WERI-Rb-1 (cell line): ENCODE results near the gene LIMS1.
"Not testable (repeated sequence)": the region's sequence is repeated elsewhere in the genome, so short reads cannot be mapped to it uniquely, and the experiment has no call there.

ENCODE experiments used
- DNase-seq: peaks from one replicate; pipeline ENCODE4 v3.0.0-alpha.2; 2020
- H3K27ac ChIP-seq: fragments of 250-450 bp; sonication (Bioruptor Pico); 2 replicates; pipeline ENCODE4 v1.5.1; 2020; ENCODE audit warnings: mild to moderate bottlenecking, moderate library complexity
- H3K27me3 ChIP-seq: fragments of 250-450 bp; sonication (Bioruptor Pico); 2 replicates; pipeline ENCODE4 v1.5.1; 2021; ENCODE audit warnings: mild to moderate bottlenecking, low read depth, moderate library complexity; ENCODE audit not compliant: insufficient read depth, severe bottlenecking
- H3K36me3 ChIP-seq: fragments of 250-450 bp; sonication (Bioruptor Pico); 2 replicates; pipeline ENCODE4 v1.5.1; 2020; ENCODE audit warnings: mild to moderate bottlenecking, moderate library complexity
- H3K4me3 ChIP-seq: 2 replicates; pipeline ENCODE4 v1.5.1; 2011; ENCODE audit warnings: low read depth, mild to moderate bottlenecking, control low read depth, low read length
- H3K9me3 ChIP-seq: fragments of 250-450 bp; sonication (Bioruptor Pico); 2 replicates; pipeline ENCODE4 v1.5.1; 2021; ENCODE audit warnings: mild to moderate bottlenecking, moderate library complexity; ENCODE audit not compliant: severe bottlenecking
- CTCF ChIP-seq: IDR thresholded peaks from 2 replicates; pipeline ENCODE4 v1.5.1; 2011; ENCODE audit warnings: low read depth, mild to moderate bottlenecking, control low read depth, inconsistent platforms, low read length

LIMS1 gene

GRCh38 chr2:108524688-108525087 lies 9.6 kb upstream of the LIMS1 start:
- not testable (repeated sequence) for H3K4me3 ChIP-seq, H3K27ac ChIP-seq, H3K27me3 ChIP-seq, DNase-seq, H3K36me3 ChIP-seq, H3K9me3 ChIP-seq

- H3K27ac ChIP-seq, DNase-seq, H3K27me3 ChIP-seq, H3K36me3 ChIP-seq, H3K4me3 ChIP-seq, H3K9me3 ChIP-seq: not testable (repeated sequence)
Measured at GRCh38 chr2:108525258-108525657, 9.0 kb upstream of the LIMS1 start.

DNA sequence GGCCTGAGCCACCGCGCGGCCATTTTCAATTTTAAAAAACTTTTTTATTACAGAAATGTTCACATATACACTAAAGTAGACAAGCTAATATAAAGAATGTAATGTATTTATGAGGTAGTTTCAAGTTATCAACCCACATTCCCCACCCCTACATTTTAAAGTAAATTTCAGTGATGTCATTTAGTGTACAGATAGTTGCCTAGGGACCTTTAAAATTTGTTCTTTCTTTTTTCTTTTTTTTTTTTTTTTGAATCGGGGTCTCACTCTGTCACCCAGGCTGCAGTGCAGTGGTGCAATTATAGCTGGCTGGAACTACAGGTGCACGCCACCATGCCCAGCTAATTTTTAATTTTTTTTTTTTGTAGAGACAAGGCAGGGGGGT lies 2.6 kb upstream of the LIMS1 start:
- no peak overlapping the region for H3K4me3 ChIP-seq
- peaks cover 4% of the 10 kb centered on the region for H3K36me3 ChIP-seq
- no peak overlapping the region for H3K27ac ChIP-seq
- no peaks in the 10 kb centered on the region for H3K9me3 ChIP-seq
- no peak for DNase-seq
- TF ChIP-seq CTCF = no peak
- no peaks in the 10 kb centered on the region for H3K27me3 ChIP-seq

DNA sequence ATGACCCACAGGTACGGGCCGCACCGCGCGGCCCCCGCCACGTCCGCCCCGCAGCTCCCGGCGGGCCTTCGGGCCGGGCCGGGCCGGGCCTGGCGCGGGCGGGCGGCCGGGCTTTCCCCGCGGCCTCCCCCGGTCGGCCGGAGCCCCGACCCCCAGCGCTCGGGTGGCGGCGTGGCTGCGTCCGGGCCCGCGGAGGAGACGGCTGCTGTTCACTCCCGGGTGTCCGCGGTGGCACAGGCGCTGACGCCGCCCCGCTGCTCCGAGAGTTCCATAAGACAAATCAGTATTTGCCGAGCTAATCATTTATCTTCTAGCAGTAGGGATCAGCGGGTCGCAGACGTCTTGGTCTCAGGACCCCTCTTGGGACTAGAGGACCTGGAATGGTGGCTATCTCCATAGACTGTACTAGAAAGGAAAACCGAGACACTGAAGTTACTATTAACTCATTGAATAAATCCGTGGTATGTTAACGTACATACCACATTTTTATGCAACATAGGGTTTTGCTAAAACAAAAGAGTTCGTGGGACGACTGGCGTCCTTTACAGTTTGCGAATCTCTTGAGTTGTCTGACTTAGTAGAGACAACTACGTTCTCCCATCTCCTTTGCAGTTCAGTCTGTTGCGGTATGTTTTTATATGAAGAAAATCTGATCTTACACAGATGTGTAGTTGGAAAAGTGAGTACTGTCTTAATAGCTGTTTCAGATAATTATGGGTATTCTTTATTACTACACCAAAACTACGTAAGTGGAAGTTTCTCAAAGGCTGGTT lies 500 bp downstream of the LIMS1 start:
- peaks cover 4% of the 10 kb centered on the region for H3K36me3 ChIP-seq
- no peak for TF ChIP-seq CTCF
- H3K4me3 ChIP-seq = peak overlapping the region; percentile 59
- no peaks in the 10 kb centered on the region for H3K27me3 ChIP-seq
- no peaks in the 10 kb centered on the region for H3K9me3 ChIP-seq
- peak overlapping the region; percentile 86 for H3K27ac ChIP-seq
- peak; percentile 41 for DNase-seq

DNA sequence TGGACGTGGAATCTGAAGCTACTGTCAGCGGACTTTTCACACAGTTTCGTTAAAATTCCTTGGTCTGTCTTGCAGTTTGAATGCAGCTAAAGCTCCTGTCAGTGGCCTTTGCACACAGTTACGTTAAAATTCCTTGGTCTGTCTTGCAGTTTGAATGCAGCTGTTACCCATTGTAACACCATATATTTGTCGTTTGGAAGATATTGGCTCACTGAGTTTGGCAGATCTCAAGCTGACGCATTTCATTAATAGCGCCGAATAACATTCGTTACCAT lies 1.0 kb downstream of the LIMS1 start:
- peaks cover 4% of the 10 kb centered on the region for H3K36me3 ChIP-seq
- peak overlapping the region; percentile 59 for H3K4me3 ChIP-seq
- TF ChIP-seq CTCF = no peak
- no peaks in the 10 kb centered on the region for H3K27me3 ChIP-seq
- no peak overlapping the region for H3K27ac ChIP-seq
- no peaks in the 10 kb centered on the region for H3K9me3 ChIP-seq
- no peak for DNase-seq

DNA sequence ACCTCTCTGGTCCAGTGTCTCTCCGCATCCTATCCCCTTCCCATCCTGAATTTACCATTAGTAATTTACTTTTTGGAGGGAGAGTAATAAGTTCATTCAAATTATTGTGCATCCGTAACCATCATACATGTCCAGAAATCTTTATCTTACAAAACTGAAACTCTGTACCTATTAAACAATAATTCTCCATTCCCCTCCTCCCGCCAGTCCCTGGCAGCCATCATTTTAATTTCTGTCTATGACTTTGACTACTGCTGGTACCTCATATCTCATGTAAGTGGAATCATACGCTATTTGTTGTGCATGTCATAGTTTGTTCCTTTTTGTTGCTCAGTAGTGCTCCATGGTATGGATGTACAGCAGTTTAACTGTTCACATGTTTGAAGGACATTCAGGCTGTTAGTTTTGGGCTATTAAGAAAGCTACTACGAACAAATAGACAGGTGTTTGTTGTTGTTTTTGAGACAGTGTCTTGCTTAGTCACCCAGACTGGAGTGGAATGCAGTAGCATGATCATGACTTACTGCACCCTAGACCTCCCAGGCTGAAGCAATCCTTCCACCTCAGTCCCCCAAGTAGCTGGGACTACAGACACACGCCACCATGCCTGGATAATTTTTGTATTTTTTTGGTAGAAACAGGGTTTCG lies 2.0 kb downstream of the LIMS1 start:
- TF ChIP-seq CTCF = no peak
- DNase-seq = no peak
- Histone ChIP-seq H3K4me3 (no peak overlapping the region), H3K27me3 (no peaks in the 10 kb centered on the region), H3K9me3 (no peaks in the 10 kb centered on the region), H3K27ac (no peak overlapping the region), H3K36me3 (peaks cover 6% of the 10 kb centered on the region)

- no peaks in the 10 kb centered on the region for H3K9me3 ChIP-seq
- TF ChIP-seq CTCF = no peak
- no peak for DNase-seq
- H3K27ac ChIP-seq = no peak overlapping the region
- no peaks in the 10 kb centered on the region for H3K27me3 ChIP-seq
- peaks cover 9% of the 10 kb centered on the region for H3K36me3 ChIP-seq
- no peak overlapping the region for H3K4me3 ChIP-seq
Measured at GRCh38 chr2:108536911-108537310, 2.6 kb downstream of the LIMS1 start.
